ENCODE data around the gene MAP3K3.

Gene MAP3K3

DNA sequence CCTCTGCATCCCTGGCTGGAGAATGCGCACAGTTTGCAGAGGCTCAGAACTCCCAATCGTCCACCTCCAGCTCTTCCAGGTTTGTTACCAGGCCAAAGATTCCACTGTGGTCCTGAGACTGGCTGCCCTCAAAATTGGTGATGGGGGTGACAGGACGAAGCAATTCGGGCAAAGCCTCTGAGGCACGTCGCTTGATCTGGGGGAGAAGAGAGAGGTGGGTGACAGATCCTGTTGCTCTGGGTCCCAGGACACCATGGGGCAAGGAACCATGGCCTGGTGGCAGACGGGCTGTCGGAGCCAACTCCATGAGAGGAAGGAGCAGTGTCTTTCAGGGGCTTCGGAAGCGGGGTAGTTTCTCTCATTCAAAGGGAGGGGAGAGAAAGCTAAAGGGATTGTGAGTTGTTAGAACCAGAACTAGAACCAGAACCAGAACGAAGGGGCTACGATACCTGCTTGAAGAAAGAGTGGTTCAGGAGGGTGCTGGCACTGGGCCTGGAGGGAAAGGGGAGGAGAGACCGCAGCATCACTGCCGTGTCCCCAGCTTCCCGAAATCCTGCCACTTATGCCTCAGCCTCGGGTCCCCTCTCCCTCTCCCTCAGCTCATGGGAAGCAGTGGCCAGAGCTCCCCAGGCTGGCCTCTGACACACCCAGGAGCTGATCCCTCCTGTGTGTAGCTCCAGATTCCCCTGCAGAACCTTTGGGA is 81.5 kb downstream of the MAP3K3 start:
- ATAC-seq (ENCODE audit: low read depth) (no peak), DNase-seq (ENCODE audit: low spot score) (no peak)
- peaks cover under 1% of the 10 kb centered on the region; the same call in 1 of the 2 replicates for H3K36me3 ChIP-seq (ENCODE audit: low read depth)
- no peaks in the 10 kb centered on the region for H3K4me1 ChIP-seq (ENCODE audit: insufficient read depth, poor library complexity, severe bottlenecking)
- TF ChIP-seq, protein P1, sequence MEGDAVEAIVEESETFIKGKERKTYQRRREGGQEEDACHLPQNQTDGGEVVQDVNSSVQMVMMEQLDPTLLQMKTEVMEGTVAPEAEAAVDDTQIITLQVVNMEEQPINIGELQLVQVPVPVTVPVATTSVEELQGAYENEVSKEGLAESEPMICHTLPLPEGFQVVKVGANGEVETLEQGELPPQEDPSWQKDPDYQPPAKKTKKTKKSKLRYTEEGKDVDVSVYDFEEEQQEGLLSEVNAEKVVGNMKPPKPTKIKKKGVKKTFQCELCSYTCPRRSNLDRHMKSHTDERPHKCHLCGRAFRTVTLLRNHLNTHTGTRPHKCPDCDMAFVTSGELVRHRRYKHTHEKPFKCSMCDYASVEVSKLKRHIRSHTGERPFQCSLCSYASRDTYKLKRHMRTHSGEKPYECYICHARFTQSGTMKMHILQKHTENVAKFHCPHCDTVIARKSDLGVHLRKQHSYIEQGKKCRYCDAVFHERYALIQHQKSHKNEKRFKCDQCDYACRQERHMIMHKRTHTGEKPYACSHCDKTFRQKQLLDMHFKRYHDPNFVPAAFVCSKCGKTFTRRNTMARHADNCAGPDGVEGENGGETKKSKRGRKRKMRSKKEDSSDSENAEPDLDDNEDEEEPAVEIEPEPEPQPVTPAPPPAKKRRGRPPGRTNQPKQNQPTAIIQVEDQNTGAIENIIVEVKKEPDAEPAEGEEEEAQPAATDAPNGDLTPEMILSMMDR (IDR thresholded peaks at IDR 0.05; ENCODE audit: poor library complexity, severe bottlenecking) = no peak
- H3K27me3 ChIP-seq (ENCODE audit: insufficient read depth, poor library complexity, severe bottlenecking) = no peaks in the 10 kb centered on the region
- no peaks in the 10 kb centered on the region for H3K9me3 ChIP-seq (ENCODE audit: severe bottlenecking)
- no peak overlapping the region for H3K4me3 ChIP-seq (ENCODE audit: severe bottlenecking)
- no peak overlapping the region for H3K27ac ChIP-seq (ENCODE audit: poor library complexity, severe bottlenecking)

DNA sequence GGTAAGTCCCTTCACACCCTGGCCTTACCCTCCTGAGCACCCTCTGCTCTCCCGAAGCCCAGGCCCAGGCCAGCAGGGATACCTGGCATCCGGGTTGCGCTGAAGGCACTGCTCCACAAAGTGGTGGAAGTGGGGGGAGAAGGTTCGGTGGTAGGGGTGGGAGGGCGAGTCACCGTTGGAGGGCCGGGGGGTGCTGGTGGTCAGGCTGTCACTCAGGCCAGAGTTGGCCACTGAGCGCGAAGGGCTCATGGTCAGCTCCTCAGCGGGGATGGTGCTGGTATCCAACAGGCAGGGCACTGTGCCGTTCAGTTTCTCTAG is 82.0 kb downstream of the MAP3K3 start:
- no peak overlapping the region for H3K27ac ChIP-seq (ENCODE audit: poor library complexity, severe bottlenecking)
- no peak for DNase-seq (ENCODE audit: low spot score)
- ATAC-seq (ENCODE audit: low read depth) = no peak
- TF ChIP-seq, protein P1 (IDR thresholded peaks at IDR 0.05; ENCODE audit: poor library complexity, severe bottlenecking) = no peak
- H3K27me3 ChIP-seq (ENCODE audit: insufficient read depth, poor library complexity, severe bottlenecking) = no peaks in the 10 kb centered on the region
- no peaks in the 10 kb centered on the region for H3K9me3 ChIP-seq (ENCODE audit: severe bottlenecking)
- no peak overlapping the region for H3K4me3 ChIP-seq (ENCODE audit: severe bottlenecking)
- no peaks in the 10 kb centered on the region for H3K4me1 ChIP-seq (ENCODE audit: insufficient read depth, poor library complexity, severe bottlenecking)
- H3K36me3 ChIP-seq (ENCODE audit: low read depth) = peaks cover 5% of the 10 kb centered on the region; the same call in 1 of the 2 replicates

DNA sequence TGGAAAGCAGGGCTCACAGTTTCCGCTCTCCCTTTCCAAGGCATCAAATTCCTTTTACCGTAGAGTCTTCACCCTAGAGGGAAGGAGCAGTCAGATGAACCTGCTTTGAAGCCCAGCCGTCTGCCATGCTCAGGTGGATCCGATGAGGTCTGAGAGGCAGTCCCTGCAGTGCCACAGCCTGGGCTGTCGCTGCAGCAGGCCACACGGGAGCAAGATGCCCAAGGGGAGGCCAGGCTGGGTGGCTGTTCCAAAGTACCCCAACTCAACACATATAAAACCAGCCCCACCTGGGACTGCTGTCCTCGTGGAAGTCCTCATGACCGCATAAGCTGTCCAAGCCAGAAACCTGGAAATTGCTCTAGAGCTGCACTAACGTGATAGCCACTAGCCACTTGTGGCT is 82.6 kb downstream of the MAP3K3 start:
- DNase-seq (ENCODE audit: low spot score) = no peak
- H3K4me1 ChIP-seq (ENCODE audit: insufficient read depth, poor library complexity, severe bottlenecking) = no peaks in the 10 kb centered on the region
- H3K4me3 ChIP-seq (ENCODE audit: severe bottlenecking) = no peak overlapping the region
- H3K36me3 ChIP-seq (ENCODE audit: low read depth) = peaks cover 11% of the 10 kb centered on the region; the same call in 1 of the 2 replicates
- H3K27me3 ChIP-seq (ENCODE audit: insufficient read depth, poor library complexity, severe bottlenecking) = no peaks in the 10 kb centered on the region
- no peaks in the 10 kb centered on the region for H3K9me3 ChIP-seq (ENCODE audit: severe bottlenecking)
- ATAC-seq (ENCODE audit: low read depth) = no peak
- H3K27ac ChIP-seq (ENCODE audit: poor library complexity, severe bottlenecking) = no peak overlapping the region
- TF ChIP-seq, protein P1 (IDR thresholded peaks at IDR 0.05; ENCODE audit: poor library complexity, severe bottlenecking) = no peak

DNA sequence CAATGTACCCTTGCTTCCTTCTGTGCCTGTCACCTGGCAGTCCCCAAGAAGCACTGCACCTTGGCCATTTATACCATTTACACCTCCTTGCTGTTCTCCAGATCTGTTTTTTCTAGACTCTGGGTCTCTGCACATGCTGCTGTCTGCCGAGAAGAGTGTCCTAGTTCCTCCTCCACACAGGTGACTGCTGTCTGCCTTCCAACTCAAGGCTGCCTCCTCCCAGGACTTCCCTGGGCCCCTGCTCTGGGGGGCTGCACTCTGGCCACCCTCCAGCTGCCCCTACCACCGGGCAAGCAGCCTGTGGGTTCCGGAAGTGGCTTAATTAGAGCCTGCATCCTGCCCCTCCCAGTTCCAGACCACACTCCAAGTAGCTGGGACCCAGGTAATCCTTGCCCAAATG is 83.4 kb downstream of the MAP3K3 start:
- Histone ChIP-seq H3K27ac (ENCODE audit: poor library complexity, severe bottlenecking) (no peak overlapping the region), H3K27me3 (ENCODE audit: insufficient read depth, poor library complexity, severe bottlenecking) (no peaks in the 10 kb centered on the region), H3K4me3 (ENCODE audit: severe bottlenecking) (no peak overlapping the region), H3K4me1 (ENCODE audit: insufficient read depth, poor library complexity, severe bottlenecking) (no peaks in the 10 kb centered on the region), H3K9me3 (ENCODE audit: severe bottlenecking) (no peaks in the 10 kb centered on the region), H3K36me3 (ENCODE audit: low read depth) (peaks cover 14% of the 10 kb centered on the region)
- TF ChIP-seq, protein P1 (IDR thresholded peaks at IDR 0.05; ENCODE audit: poor library complexity, severe bottlenecking) = no peak
- no peak for DNase-seq (ENCODE audit: low spot score)
- ATAC-seq (ENCODE audit: low read depth) = no peak

DNA sequence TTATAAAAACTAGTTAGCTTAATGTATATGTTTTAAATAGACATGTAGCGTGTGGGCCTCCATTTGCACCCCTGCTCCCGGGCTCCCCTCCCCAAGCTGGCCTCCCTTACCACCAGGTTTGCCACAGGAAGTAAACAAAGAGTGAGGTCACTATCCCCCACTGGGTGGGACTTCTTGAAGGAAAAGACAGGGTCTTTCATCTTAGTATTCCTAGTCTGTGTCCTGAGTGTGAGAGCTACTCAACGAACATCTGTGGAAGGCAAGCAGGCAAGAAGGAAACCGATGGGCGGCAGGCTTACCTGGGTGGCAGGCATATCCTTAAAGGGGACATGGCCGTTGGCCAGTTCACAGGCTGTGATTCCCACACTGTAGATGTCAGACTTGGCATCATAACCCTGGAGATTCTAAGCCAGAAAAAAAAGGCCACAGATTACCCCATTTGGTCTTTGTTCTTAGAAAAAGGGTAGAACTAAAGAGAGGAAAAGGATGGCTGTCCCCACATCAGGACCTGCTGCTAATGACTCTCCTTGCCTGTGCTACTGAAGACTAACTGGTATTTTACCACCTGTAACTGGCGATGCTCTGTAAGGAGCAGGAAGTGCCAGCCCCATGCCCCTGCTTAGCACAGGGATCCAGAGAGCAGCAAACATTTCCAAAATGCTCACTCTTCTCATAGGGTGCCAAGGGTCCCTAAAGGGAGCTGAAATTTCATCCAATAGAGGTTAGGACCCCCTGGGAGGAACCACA is 84.3 kb downstream of the MAP3K3 start:
- no peaks in the 10 kb centered on the region for H3K27me3 ChIP-seq (ENCODE audit: insufficient read depth, poor library complexity, severe bottlenecking)
- no peaks in the 10 kb centered on the region for H3K4me1 ChIP-seq (ENCODE audit: insufficient read depth, poor library complexity, severe bottlenecking)
- H3K27ac ChIP-seq (ENCODE audit: poor library complexity, severe bottlenecking) = no peak overlapping the region
- ATAC-seq (ENCODE audit: low read depth) (no peak), DNase-seq (ENCODE audit: low spot score) (no peak)
- no peaks in the 10 kb centered on the region for H3K9me3 ChIP-seq (ENCODE audit: severe bottlenecking)
- peaks cover 19% of the 10 kb centered on the region for H3K36me3 ChIP-seq (ENCODE audit: low read depth)
- H3K4me3 ChIP-seq (ENCODE audit: severe bottlenecking) = no peak overlapping the region
- TF ChIP-seq, protein P1 (IDR thresholded peaks at IDR 0.05; ENCODE audit: poor library complexity, severe bottlenecking) = no peak

Measured in RWPE2 (cell line).